Fibroblast of lung (primary cell): ENCODE results near the gene CMTM1. TPM values are rescaled to one million over a fixed set of nuclear protein-coding genes. Genes with fewer than 3 reads are reported as not detected.

ENCODE experiments used
- DNase-seq, 2 donors: peaks; one replicate each; pipeline versions ENCODE4 v3.0.0 to v3.0.0-alpha.2; 2010; ENCODE audit warnings: low read depth in 2 of 2
- H2AFZ ChIP-seq: 2 replicates; pipeline ENCODE4 v1.5.1; 2012; ENCODE audit warnings: low read length, control low read depth, inconsistent platforms
- H3K27ac ChIP-seq: 2 replicates; pipeline ENCODE4 v1.5.1; 2011; ENCODE audit warnings: low read length, control low read depth; ENCODE audit not compliant: insufficient read depth
- H3K27me3 ChIP-seq: 2 replicates; pipeline ENCODE4 v1.5.1; 2011; ENCODE audit warnings: mild to moderate bottlenecking, low read length; ENCODE audit not compliant: control insufficient read depth, insufficient read depth
- H3K36me3 ChIP-seq: 2 replicates; pipeline ENCODE4 v1.5.1; 2011; ENCODE audit warnings: low read length; ENCODE audit not compliant: control insufficient read depth, insufficient read depth
- H3K4me1 ChIP-seq: 2 replicates; pipeline ENCODE4 v1.5.1; 2011; ENCODE audit warnings: low read length; ENCODE audit not compliant: control insufficient read depth, insufficient read depth; ENCODE audit errors: extremely low read depth
- H3K4me2 ChIP-seq: 2 replicates; pipeline ENCODE4 v1.5.1; 2011; ENCODE audit warnings: low read length, control low read depth; ENCODE audit not compliant: insufficient read depth; ENCODE audit errors: extremely low read depth
- H3K4me3 ChIP-seq, 4 experiments: fragments of 200-600 bp in 1 of 4; sonication (generic) in 1 of 4; replicated peaks in 1 of 4; 2 replicates each; pipeline ENCODE4 v1.5.1; 2011 to 2016; ENCODE audit warnings: low read length in 4 of 4, low read depth in 3 of 4, mild to moderate bottlenecking in 3 of 4, control low read depth in 2 of 4, inconsistent platforms in 1 of 4, mixed read lengths in 1 of 4; ENCODE audit not compliant: insufficient read depth in 1 of 4; ENCODE audit errors: control extremely low read depth in 1 of 4
- H3K79me2 ChIP-seq: 2 replicates; pipeline ENCODE4 v1.5.1; 2012; ENCODE audit warnings: mild to moderate bottlenecking, low read length, inconsistent platforms; ENCODE audit not compliant: control insufficient read depth, insufficient read depth
- H3K9ac ChIP-seq: 2 replicates; pipeline ENCODE4 v1.5.1; 2011; ENCODE audit warnings: mild to moderate bottlenecking, low read length, control low read depth; ENCODE audit not compliant: insufficient read depth
- H3K9me3 ChIP-seq: 2 replicates; pipeline ENCODE4 v1.5.1; 2012; ENCODE audit warnings: low read depth, low read length; ENCODE audit not compliant: control insufficient read depth, insufficient read depth
- H4K20me1 ChIP-seq: 2 replicates; pipeline ENCODE4 v1.5.1; 2011; ENCODE audit warnings: low read length; ENCODE audit not compliant: control insufficient read depth, insufficient read depth; ENCODE audit errors: extremely low read depth
- CTCF ChIP-seq, 2 donors: IDR thresholded peaks in 1 of 2; conservative IDR thresholded peaks in 1 of 2; 1 replicate in 1 of 2; 2 replicates in 1 of 2; pipeline ENCODE4 v1.5.1; 2011 to 2012; ENCODE audit warnings: low read length in 2 of 2, control low read depth in 1 of 2, inconsistent platforms in 1 of 2, low read depth in 1 of 2, mild to moderate bottlenecking in 1 of 2
- EZH2 ChIP-seq: IDR thresholded peaks from 2 replicates; pipeline ENCODE4 v1.5.1; 2012; ENCODE audit warnings: low read length, control low read depth, mild to moderate bottlenecking; ENCODE audit errors: missing control alignments
- polyA minus RNA-seq: library from RNA; depleted of rRNA, polyadenylated mRNA; stranded (reverse); fragments of >200 nt; gene quantifications from 2 replicates; pipeline ENCODE4 v1.2.3, GENCODE V29; 2011; ENCODE audit warnings: low replicate concordance
- polyA plus RNA-seq, 2 donors: library from polyadenylated mRNA; depleted of rRNA in 1 of 2; stranded (reverse) in 1 of 2; unstranded in 1 of 2; fragments of >200 nt; gene quantifications; 2 replicates each; pipeline ENCODE4 v1.2.1, GENCODE V29; 2011 to 2012; ENCODE audit warnings: missing spikeins in 1 of 2
- total RNA-seq: library from RNA; depleted of rRNA; stranded (reverse); fragments of >200 nt; gene quantifications from 2 replicates; pipeline ENCODE4 v1.2.1, GENCODE V29; 2014

Gene CMTM1
- total RNA-seq (1.5 and 2.3 TPM in 2 replicates), polyA plus RNA-seq (0.87 and 0.99 TPM in 2 replicates), polyA minus RNA-seq (1.1 TPM in 1 of 2 replicates, not detected in the other)
- 0.99 and 2.2 TPM in 2 replicates for polyA plus RNA-seq (2012)

DNA sequence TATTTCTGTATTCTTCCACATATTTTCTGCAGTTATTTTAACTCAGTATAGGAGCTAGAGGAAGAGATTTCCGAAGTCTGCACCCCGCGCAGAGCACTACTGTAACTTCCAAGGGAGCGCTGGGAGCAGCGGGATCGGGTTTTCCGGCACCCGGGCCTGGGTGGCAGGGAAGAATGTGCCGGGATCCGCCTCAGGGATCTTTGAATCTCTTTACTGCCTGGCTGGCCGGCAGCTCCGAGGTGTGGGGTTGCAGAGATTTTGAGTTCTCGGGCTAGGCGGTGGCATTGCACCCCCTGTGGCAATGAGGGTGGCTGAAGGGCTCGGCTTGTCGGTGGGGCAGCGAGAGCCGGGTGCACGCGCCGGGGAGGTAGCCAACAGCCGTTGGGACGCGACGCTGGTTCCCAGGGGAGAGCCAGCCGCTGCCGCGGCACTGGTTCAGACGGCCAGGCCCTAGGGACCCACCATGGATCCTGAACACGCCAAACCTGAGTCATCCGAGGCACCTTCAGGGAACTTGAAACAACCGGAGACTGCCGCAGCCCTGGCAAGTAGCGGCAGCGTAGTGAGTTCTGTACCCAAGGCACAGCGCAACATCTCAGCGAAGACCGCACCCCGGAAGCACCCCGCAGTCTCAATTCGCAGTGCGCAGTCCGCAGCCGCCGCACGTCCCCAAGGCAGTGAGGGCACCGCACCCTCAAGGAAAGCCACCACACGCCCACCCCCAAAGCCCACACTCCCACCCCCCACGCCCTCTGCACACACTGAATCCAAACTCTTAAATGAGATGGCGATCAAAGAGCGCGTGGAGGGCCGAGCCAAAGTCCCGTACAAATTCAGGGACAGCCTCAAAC is at the start of gene CMTM1:
CMTM1 (plus strand) TSS at position 389 of the 851 bp plus-strand sequence; CDS start at position 464, 75 bp downstream.
- no peak within 1 kb of the TSS for H3K4me3 ChIP-seq

DNA sequence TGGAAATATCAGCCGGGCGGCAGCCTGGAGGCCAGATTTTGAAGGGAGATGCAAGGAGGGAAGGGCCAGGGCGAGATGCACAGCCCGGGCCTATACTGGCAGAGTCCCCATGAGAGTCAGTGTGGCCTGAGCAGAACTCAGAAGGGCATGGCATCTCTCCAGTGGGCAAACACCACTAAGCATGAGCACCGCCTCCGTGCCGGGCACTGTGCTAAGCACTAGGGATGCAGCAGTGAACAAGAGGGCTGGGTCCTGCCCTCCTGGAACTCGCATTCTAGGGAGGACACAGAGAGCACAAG is 49.8 kb upstream of the CMTM1 start:
- peaks cover 2% of the 10 kb centered on the region for H3K36me3 ChIP-seq
- peak overlapping the region; percentile 45 for H2AFZ ChIP-seq
- TF ChIP-seq CTCF (conservative IDR thresholded peaks at IDR 0.05 in 1 of 2, IDR thresholded peaks at IDR 0.05 in 1 of 2; ENCODE audit: low read depth in 1 of 2, low read length in 2 of 2) (no peak), EZH2 (no peak)
- peak overlapping the region; percentile 69 for H3K4me2 ChIP-seq
- no peaks in the 10 kb centered on the region for H3K79me2 ChIP-seq
- no peaks in the 10 kb centered on the region for H3K27me3 ChIP-seq
- H3K27ac ChIP-seq = peak overlapping the region; percentile 77
- H3K9me3 ChIP-seq = no peaks in the 10 kb centered on the region
- peaks cover 40% of the 10 kb centered on the region for H3K4me1 ChIP-seq
- no peaks in the 10 kb centered on the region for H4K20me1 ChIP-seq
- H3K9ac ChIP-seq = no peak overlapping the region
- no peak overlapping the region for H3K4me3 ChIP-seq
- no peak for DNase-seq

More for the DNA sequence above, at the start of gene CMTM1:
- Histone ChIP-seq H3K27ac (no peak within 1 kb of the TSS), H3K4me1 (peaks cover 7% of the 10 kb centered on the region), H2AFZ (no peak within 1 kb of the TSS), H3K79me2 (no peaks in the 10 kb centered on the region), H4K20me1 (no peaks in the 10 kb centered on the region), H3K36me3 (peaks cover 7% of the 10 kb centered on the region), H3K4me2 (no peak within 1 kb of the TSS), H3K9me3 (no peaks in the 10 kb centered on the region), H3K27me3 (no peaks in the 10 kb centered on the region), H3K9ac (no peak within 1 kb of the TSS)
- DNase-seq = no peak
- TF ChIP-seq EZH2 (no peak), CTCF (conservative IDR thresholded peaks at IDR 0.05 in 1 of 2, IDR thresholded peaks at IDR 0.05 in 1 of 2; ENCODE audit: low read depth in 1 of 2, low read length in 2 of 2) (no peak)

DNA sequence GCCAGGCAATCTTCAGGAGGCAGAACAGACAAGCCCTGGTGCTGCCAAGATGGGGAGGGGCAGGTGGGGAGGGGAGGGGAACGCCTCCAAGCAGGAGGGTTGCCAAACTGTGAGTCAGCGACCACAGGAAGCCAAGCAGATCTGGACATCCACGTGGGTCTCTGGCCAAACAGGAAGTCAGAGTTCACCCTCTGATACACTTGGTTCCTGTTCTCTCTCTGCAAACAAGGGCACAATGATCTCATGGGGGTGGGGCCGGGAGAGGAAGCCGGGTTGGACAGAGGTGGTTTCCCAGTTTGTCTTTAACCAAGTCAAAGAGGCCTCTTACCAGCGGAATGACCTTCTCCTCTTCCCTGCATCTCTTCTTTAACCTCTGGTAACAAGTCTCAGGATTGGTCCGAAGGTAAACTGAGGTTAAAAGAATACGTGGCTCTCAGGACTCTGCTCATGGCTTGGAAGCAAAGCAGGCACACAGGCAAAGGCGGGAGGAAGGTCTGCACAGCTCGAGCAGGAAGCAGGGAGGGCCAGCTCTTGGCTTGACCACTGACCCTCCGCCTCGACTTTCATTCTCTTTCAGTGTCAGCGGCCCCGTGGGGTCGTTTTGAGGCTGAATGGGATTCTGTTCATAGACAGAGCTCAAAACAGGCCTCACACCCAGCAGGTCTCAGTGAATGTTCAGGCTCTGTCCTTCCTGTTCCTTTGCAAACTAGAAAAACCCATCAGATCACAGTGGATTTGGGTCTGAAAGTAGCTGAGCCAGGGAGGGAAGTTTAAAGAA is 49.2 kb upstream of the CMTM1 start:
- H3K9me3 ChIP-seq = no peaks in the 10 kb centered on the region
- no peaks in the 10 kb centered on the region for H3K79me2 ChIP-seq
- peak overlapping the region in 1 of 4 experiments; percentile 27 for H3K4me3 ChIP-seq
- DNase-seq = peak; percentile 99
- H2AFZ ChIP-seq = peak overlapping the region; percentile 48
- TF ChIP-seq EZH2 = no peak
- no peak for TF ChIP-seq CTCF (conservative IDR thresholded peaks at IDR 0.05 in 1 of 2, IDR thresholded peaks at IDR 0.05 in 1 of 2; ENCODE audit: low read depth in 1 of 2, low read length in 2 of 2)
- H3K4me2 ChIP-seq = peak overlapping the region; percentile 70
- peak overlapping the region; percentile 87 for H3K27ac ChIP-seq
- no peaks in the 10 kb centered on the region for H4K20me1 ChIP-seq
- no peaks in the 10 kb centered on the region for H3K27me3 ChIP-seq
- H3K9ac ChIP-seq = peak overlapping the region; percentile 34
- peaks cover 36% of the 10 kb centered on the region for H3K4me1 ChIP-seq
- peaks cover 2% of the 10 kb centered on the region for H3K36me3 ChIP-seq
